PC-3 (cell line): ENCODE data around the gene MYCT1. TPM values are rescaled to one million over a fixed set of nuclear protein-coding genes. Genes with fewer than 3 reads are reported as not detected.

ENCODE experiments used
- ATAC-seq: fragments of 200-7000 bp; cut with Tn5 transposase; 2 replicates; pipeline ENCODE4 v1.9.1; 2020; ENCODE audit warnings: mild to moderate bottlenecking, moderate library complexity
- BruUV-seq: library from RNA; stranded (reverse); fragments of 400-500 nt; replicated peaks from 2 replicates; lab custom pipeline; 2021; lab: Mats Ljungman, UMichigan
- CTCF ChIA-PET: fragments of 300-600 bp; sonication (Branson Sonifier 250); formaldehyde crosslinking; loops from one replicate; lab custom pipeline; 2022; ENCODE audit warnings: antibody characterized with exemption; lab: Charles Lee
- POLR2A ChIA-PET: fragments of 300-600 bp; sonication (Branson Sonifier 250); formaldehyde crosslinking; loops from one replicate; lab custom pipeline; 2022; ENCODE audit warnings: antibody characterized with exemption; ENCODE audit not compliant: unreplicated experiment; lab: Charles Lee
- DNase-seq: peaks from one replicate; pipeline ENCODE4 v3.0.0-alpha.2; 2015
- H2AFZ ChIP-seq: fragments of 300-600 bp; sonication (generic); 2 replicates; pipeline ENCODE4 v1.6.0; 2016; ENCODE audit warnings: antibody characterized with exemption, low read length
- H3F3A ChIP-seq: fragments of 300-600 bp; sonication (generic); one replicate; pipeline ENCODE4 v1.6.0; 2017; ENCODE audit warnings: antibody characterized with exemption, low read length, control low read depth, mild to moderate bottlenecking; ENCODE audit not compliant: unreplicated experiment
- H3K27ac ChIP-seq: fragments of 300-600 bp; sonication (generic); 2 replicates; pipeline ENCODE4 v1.5.1; 2016; ENCODE audit warnings: mild to moderate bottlenecking, low read length
- H3K27me3 ChIP-seq: fragments of 300-600 bp; sonication (generic); 2 replicates; pipeline ENCODE4 v1.6.1; 2016; ENCODE audit warnings: low read length, mixed read lengths
- H3K36me3 ChIP-seq: fragments of 300-600 bp; sonication (generic); 2 replicates; pipeline ENCODE4 v1.6.1; 2016; ENCODE audit warnings: low read depth, mixed run types, low read length, mixed read lengths
- H3K4me1 ChIP-seq: fragments of 300-600 bp; sonication (generic); 2 replicates; pipeline ENCODE4 v1.5.1; 2016; ENCODE audit warnings: low read length; ENCODE audit not compliant: insufficient read depth
- H3K4me2 ChIP-seq: fragments of 300-600 bp; sonication (generic); 2 replicates; pipeline ENCODE4 v1.6.0; 2016; ENCODE audit warnings: low read length
- H3K4me3 ChIP-seq: fragments of 300-600 bp; sonication (generic); 2 replicates; pipeline ENCODE4 v1.5.1; 2016; ENCODE audit warnings: mild to moderate bottlenecking, low read length, mixed read lengths
- H3K79me2 ChIP-seq: fragments of 300-600 bp; sonication (generic); 2 replicates; pipeline ENCODE4 v1.6.1; 2017; ENCODE audit warnings: low read length, mixed read lengths
- H3K9ac ChIP-seq: fragments of 300-600 bp; sonication (generic); 2 replicates; pipeline ENCODE4 v1.6.0; 2016; ENCODE audit warnings: mild to moderate bottlenecking, low read length
- H3K9me2 ChIP-seq: fragments of 300-600 bp; sonication (generic); replicated peaks from 2 replicates; pipeline ENCODE4 v1.6.1; 2016; ENCODE audit warnings: mixed run types, low read length, mixed read lengths
- H3K9me3 ChIP-seq: fragments of 300-600 bp; sonication (generic); 2 replicates; pipeline ENCODE4 v1.6.1; 2016; ENCODE audit warnings: low read length, mixed read lengths
- H4K20me1 ChIP-seq: fragments of 300-600 bp; sonication (generic); 2 replicates; pipeline ENCODE4 v1.6.1; 2016; ENCODE audit warnings: low read length, mixed read lengths
- EZH2 ChIP-seq: fragments of 300-600 bp; sonication (generic); IDR thresholded peaks from one replicate; pipeline ENCODE4 v1.6.1; 2017; ENCODE audit warnings: antibody characterized with exemption, mild to moderate bottlenecking, low read length; ENCODE audit not compliant: unreplicated experiment
- EZH2phosphoT487 ChIP-seq: fragments of 300-600 bp; sonication (generic); IDR thresholded peaks from 2 replicates; pipeline ENCODE4 v1.6.1; 2018; ENCODE audit warnings: mild to moderate bottlenecking, antibody characterized with exemption, low read length, borderline replicate concordance
- intact Hi-C: fragments of 100-400 bp; cut with micrococcal nuclease; formaldehyde crosslinking; loops from 2 replicates; pipeline ENCODE4 v1.9.0; 2023
- total RNA-seq: library from RNA; depleted of rRNA; stranded (reverse); fragments of >200 nt; gene quantifications from 2 replicates; pipeline ENCODE4 v1.2.3, GENCODE V29; 2014
- TF ChIP-seq, protein P1 (sequence below): fragments of 300-600 bp; sonication (generic); conservative IDR thresholded peaks from 2 replicates; pipeline ENCODE4 v1.5.1; 2017; ENCODE audit warnings: antibody characterized with exemption, low read depth, mild to moderate bottlenecking, low read length

MYCT1 gene
- total RNA-seq, 1 experiment from 2014 or later: 0.55 TPM

DNA sequence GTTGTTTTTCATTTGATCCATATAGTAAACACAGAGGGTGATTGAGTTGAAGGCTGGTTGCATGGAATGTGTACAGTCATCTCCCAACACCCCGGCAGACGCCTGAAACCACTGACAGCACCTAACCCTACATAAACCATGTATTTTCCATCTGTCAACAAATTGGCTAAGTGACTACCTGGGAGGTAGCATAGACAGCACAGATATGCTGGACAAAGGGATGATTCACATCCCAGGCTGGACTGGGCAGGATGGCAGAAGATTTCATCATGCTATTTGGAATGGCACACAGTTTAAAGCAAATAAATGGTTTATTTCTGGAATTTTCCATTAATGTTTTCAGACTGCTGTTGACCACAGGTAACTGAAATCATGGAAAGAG is 48.5 kb downstream of the MYCT1 start:
- TF ChIP-seq, protein P1, sequence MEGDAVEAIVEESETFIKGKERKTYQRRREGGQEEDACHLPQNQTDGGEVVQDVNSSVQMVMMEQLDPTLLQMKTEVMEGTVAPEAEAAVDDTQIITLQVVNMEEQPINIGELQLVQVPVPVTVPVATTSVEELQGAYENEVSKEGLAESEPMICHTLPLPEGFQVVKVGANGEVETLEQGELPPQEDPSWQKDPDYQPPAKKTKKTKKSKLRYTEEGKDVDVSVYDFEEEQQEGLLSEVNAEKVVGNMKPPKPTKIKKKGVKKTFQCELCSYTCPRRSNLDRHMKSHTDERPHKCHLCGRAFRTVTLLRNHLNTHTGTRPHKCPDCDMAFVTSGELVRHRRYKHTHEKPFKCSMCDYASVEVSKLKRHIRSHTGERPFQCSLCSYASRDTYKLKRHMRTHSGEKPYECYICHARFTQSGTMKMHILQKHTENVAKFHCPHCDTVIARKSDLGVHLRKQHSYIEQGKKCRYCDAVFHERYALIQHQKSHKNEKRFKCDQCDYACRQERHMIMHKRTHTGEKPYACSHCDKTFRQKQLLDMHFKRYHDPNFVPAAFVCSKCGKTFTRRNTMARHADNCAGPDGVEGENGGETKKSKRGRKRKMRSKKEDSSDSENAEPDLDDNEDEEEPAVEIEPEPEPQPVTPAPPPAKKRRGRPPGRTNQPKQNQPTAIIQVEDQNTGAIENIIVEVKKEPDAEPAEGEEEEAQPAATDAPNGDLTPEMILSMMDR: no peak
- no peak for TF ChIP-seq EZH2phosphoT487
- TF ChIP-seq EZH2: no peak
- Histone ChIP-seq H3K27me3 (peaks cover 62% of the 10 kb centered on the region), H3K27ac (no peak overlapping the region), H3K79me2 (no peaks in the 10 kb centered on the region), H4K20me1 (no peaks in the 10 kb centered on the region), H2AFZ (no peak overlapping the region), H3K4me3 (no peak overlapping the region), H3K9me2 (no peaks in the 10 kb centered on the region), H3K9me3 (no peaks in the 10 kb centered on the region), H3F3A (no peaks in the 10 kb centered on the region), H3K36me3 (no peaks in the 10 kb centered on the region), H3K4me1 (no peaks in the 10 kb centered on the region), H3K4me2 (no peak overlapping the region), H3K9ac (no peak overlapping the region)
- no TSS peak for BruUV-seq
- peak; percentile 58 for DNase-seq
- POLR2A ChIA-PET: no interaction called here
- intact Hi-C loops: no loop called here
- ATAC-seq: peak; percentile 50; the same call in 1 of the 2 replicates
- CTCF ChIA-PET: no interaction called here

DNA sequence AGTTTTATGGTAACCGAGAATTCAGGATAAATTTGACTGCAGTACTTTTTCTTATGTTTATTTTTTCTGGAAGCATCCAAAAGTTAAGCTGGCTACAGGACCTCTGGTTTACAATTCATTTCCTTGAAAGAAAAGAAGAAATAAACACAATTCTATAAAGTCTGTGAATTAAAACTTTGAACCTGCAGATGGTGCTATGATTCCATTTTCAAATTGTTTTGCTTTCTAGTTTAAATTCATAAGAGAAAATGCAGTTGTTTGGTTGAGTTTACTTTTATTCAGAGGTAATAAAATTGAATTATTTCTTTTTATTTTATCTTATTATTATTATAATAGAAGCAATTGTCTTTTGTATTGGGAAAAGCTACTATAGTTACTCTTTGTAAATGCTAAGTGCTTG is 51.1 kb downstream of the MYCT1 start:
- Histone ChIP-seq H4K20me1 (no peaks in the 10 kb centered on the region), H3K9me3 (no peaks in the 10 kb centered on the region), H2AFZ (no peak overlapping the region), H3K9me2 (no peaks in the 10 kb centered on the region), H3K9ac (no peak overlapping the region), H3K27ac (no peak overlapping the region), H3K4me2 (no peak overlapping the region), H3K36me3 (no peaks in the 10 kb centered on the region), H3K27me3 (peaks cover 35% of the 10 kb centered on the region), H3F3A (no peaks in the 10 kb centered on the region), H3K4me3 (no peak overlapping the region), H3K79me2 (no peaks in the 10 kb centered on the region), H3K4me1 (no peaks in the 10 kb centered on the region)
- POLR2A ChIA-PET: no interaction called here
- CTCF ChIA-PET: interaction anchor here (1.4 kb wide), 1 partner anchor 199 kb away, joined by 6 read pairs; no protein-coding TSS in a partner anchor
- DNase-seq (peak; percentile 40), ATAC-seq (no peak)
- TF ChIP-seq EZH2phosphoT487 (no peak), EZH2 (no peak)
- TF ChIP-seq, protein P1: peak; percentile 44
- BruUV-seq: no TSS peak
- intact Hi-C loops: loop anchor here (2.0 kb wide), 1 partner anchor 200 kb away; no protein-coding TSS in a partner anchor

DNA sequence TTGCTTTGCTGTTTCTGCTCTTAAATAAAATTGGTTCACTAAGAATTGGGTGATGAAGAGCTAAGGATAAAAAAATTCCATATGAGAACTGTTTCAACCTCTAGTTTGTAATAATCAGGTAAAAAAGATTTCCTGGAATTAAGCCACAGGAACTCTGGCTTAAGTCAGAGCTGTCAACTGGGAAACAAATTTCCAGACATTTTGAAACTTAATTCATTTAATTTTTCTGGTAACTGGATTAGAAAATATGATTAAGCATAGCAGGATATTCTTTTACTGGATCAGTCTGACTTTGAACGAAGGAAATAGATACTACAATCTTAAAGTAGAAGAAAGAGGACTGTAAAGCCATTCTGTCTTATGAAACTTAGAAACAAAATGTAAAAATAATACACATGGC is 51.6 kb downstream of the MYCT1 start:
- H3K9me2 ChIP-seq: no peaks in the 10 kb centered on the region
- H3K9ac ChIP-seq: no peak overlapping the region
- no peak for TF ChIP-seq EZH2
- no peak for TF ChIP-seq EZH2phosphoT487
- TF ChIP-seq, protein P1: no peak
- H3K27ac ChIP-seq: no peak overlapping the region
- no peaks in the 10 kb centered on the region for H4K20me1 ChIP-seq
- no peaks in the 10 kb centered on the region for H3K4me1 ChIP-seq
- ChIA-PET CTCF (no interaction called here), POLR2A (no interaction called here)
- no peak for DNase-seq
- no peak for ATAC-seq
- intact Hi-C loops: loop anchor here (2.0 kb wide), 1 partner anchor 199 kb away; no protein-coding TSS in a partner anchor
- BruUV-seq: no TSS peak
- H2AFZ ChIP-seq: no peak overlapping the region
- no peaks in the 10 kb centered on the region for H3K79me2 ChIP-seq
- no peaks in the 10 kb centered on the region for H3F3A ChIP-seq
- H3K4me2 ChIP-seq: no peak overlapping the region
- peaks cover 30% of the 10 kb centered on the region for H3K27me3 ChIP-seq
- no peaks in the 10 kb centered on the region for H3K36me3 ChIP-seq
- no peaks in the 10 kb centered on the region for H3K9me3 ChIP-seq
- H3K4me3 ChIP-seq: no peak overlapping the region
